Stimulated activated memory B cell treated with anti-CD40 and anti-IgM and Interleukin-4, amounts not matched to agents 10 μg/mL and 1 μg/mL and 100 μg/mL, for 72 hours (primary cell): ENCODE results near the gene FOXJ3.

Source experiments
- ATAC-seq: fragments of 150-1000 bp; cut with Tn5 transposase; 2 replicates; pipeline ENCODE4 v1.10.0; 2021
- H3K27ac Mint-ChIP-seq: one replicate; pipeline ENCODE4 v1.8.0; 2022; ENCODE audit warnings: mild to moderate bottlenecking, mixed read lengths
- H3K27me3 Mint-ChIP-seq: one replicate; pipeline ENCODE4 v1.8.0; 2022; ENCODE audit warnings: mixed read lengths
- H3K36me3 Mint-ChIP-seq: one replicate; pipeline ENCODE4 v1.8.0; 2022; ENCODE audit warnings: mixed read lengths
- H3K4me1 Mint-ChIP-seq: one replicate; pipeline ENCODE4 v1.8.0; 2022; ENCODE audit warnings: mixed read lengths
- H3K4me3 Mint-ChIP-seq: one replicate; pipeline ENCODE4 v1.8.0; 2022; ENCODE audit warnings: mild to moderate bottlenecking, moderate library complexity, mixed read lengths
- H3K9me3 Mint-ChIP-seq: one replicate; pipeline ENCODE4 v1.8.0; 2022; ENCODE audit warnings: mixed read lengths

Gene FOXJ3

DNA sequence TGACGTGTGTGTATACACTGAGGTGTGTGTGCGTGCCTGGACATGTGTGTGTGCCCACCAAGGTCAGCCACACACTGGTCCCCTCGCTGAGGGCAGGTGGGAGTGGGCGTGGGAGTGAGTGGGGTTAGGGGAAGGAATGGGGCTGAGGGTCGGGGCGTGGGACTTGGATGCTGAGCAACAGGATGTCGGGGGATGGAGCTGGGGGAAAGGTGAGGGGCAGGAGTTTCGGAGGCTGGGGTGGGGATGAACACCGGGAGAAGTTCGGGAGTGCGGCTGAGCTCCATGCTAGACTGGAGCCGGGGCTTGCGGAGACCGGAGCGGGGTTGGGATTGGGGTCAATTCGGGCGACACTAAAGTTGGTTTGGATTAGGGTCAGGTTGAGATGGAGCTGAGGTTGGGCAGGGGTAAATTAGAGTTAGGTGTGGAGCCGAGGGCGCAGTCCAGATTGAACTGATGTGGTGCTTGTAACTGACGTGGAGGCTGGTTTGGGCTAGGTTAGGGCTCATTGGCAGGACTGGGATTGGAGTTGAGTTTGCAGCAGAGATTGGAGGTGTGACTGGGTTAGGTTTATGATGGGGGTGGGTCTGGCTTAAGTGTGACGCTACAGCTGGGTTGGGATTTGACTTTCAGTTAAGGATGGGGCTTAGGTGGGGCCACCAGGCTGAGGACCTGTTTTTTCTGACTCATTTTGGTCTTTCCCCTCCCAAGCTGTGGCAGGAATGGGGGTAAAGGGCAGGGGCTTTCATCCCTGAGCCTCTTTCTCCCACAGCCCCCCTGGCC is 167.2 kb downstream of the FOXJ3 start:
- Mint-ChIP-seq H3K9me3 (no peaks in the 10 kb centered on the region), H3K4me3 (no peak overlapping the region), H3K27me3 (peaks cover 14% of the 10 kb centered on the region), H3K4me1 (no peaks in the 10 kb centered on the region), H3K27ac (no peak overlapping the region), H3K36me3 (no peaks in the 10 kb centered on the region)
- ATAC-seq, result no peak

DNA sequence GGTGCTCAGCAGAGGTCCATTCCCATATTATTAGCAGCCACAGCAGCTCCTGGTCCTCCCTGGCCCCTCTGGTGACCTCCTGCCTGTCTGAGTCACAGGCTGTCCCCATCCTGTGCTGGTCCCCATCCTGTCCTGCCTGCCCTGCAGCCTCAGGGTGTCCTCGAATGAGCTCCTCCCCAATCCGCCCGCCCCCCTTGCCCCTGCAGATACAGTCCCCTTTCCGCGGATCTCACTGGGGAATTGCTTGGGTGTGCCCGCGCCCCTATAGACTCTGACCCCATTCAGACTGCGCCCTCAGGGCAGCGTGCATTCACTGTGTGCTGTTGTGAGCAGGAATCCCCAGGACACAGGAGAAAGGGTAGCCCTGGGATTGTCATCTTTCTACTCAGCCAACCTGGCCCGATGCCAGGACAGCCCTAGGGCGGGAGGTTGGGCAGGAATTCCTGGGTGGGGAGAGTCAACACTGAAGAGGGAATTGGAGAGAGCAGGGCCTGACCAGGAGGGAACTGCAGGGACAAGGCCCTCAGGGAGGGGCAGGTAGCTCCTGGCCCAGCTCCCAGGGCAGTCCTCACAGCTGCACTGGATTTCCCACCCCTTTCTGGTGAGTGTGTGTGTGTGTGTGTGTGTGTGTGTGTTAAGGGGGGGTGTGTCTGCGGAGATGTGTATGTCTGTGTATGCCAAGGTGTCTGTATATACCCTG is 169.4 kb downstream of the FOXJ3 start:
- no peaks in the 10 kb centered on the region for H3K4me1 Mint-ChIP-seq
- peaks cover 27% of the 10 kb centered on the region for H3K27me3 Mint-ChIP-seq
- H3K4me3 Mint-ChIP-seq, result no peak overlapping the region
- H3K36me3 Mint-ChIP-seq, result peaks cover 3% of the 10 kb centered on the region
- H3K9me3 Mint-ChIP-seq, result peaks cover 8% of the 10 kb centered on the region
- ATAC-seq, result no peak
- no peak overlapping the region for H3K27ac Mint-ChIP-seq

DNA sequence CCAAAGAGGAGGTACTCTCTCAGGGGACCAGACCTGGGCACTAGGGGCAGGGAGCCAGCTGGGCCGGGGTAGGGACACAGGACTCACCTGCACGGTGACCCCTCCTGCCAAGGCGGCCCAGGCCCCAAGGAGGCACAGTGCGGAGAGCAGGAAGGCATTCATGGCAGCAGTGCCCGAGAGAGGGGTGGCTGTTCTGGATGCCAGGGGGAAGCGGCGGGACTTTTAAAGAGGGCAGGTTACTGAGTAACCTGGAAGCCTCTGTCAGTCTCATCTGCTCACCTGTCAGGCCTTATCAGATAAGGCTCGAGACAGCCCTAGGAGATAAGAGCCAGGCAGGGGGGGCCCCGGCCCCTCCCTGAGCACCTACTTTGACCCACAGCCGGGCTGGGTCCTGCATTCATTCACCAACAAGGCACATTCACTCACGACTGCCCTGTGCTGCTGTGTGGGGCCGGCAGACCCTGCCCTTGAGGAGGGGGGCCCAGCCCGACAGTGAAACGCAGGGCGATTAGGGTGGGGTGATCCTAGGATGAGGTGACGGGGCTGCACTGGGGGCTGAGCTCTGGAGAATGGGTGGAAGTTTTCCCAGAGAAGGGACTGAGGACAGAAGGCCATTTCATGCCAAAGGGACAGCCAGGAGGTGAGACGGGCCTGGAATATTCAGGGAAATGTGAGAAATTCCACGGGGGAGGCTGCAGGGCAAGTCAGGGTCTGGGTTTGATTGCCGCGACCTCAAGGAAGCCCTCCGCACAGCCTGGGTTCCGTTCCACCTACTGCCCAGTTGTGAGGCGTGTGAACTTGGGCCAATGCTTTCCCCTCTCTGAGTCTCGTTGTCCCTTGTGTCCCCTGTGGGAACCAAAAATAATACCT is 170.2 kb downstream of the FOXJ3 start, which contains the start of gene GUCA2A:
TSS of gene GUCA2A (minus strand) at position 195 of the 870 bp plus-strand sequence. CDS start at position 162, 33 bp downstream.
- H3K27ac Mint-ChIP-seq, result no peak within 1 kb of the TSS

DNA sequence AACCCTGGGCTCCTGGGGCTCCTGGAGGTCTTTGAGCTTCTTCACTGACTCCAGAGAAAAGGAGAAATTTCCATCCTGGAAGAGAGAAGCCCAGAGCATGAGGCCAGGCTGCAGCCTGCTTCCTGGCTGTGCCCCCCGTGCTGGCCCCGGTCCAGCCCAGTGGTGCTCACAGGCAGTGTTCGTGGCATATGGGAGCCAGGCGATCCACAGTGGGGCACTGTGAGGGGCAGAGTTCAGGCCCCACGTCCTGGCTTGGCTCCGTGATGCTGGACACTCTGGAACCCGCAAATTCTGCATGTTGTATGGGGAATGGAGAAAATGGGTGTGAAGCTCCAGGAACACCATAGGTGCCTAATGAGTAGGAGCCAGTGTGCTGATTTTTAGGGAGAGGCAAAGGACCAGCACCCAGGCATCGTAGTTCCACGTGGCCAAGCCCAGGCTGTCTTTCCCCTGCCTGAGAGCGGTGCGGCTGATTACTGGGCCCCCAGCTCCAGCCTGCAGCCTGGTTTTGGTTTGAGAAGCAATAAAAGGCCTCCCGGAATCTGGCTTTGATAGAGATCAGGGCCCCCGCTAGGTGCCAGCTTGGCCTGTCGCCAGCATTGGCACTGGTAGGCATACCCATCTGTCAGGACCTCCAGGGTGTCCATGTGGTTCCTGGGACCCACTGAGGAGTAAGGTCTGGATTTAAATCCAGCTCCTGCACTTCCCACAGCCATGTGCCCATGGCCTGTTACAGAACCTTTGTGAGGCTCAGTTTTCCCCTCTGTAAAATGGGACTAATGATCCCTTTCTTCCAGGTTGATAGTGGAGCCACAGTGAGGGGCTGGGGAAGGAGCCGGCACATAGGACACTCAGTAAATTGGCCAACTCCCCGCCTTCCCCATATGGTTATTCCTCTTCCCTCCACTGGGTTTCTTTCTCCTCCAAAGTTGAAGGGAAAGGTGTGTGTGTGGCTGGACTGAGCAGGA is 171.2 kb downstream of the FOXJ3 start:
- H3K27me3 Mint-ChIP-seq, result peaks cover 36% of the 10 kb centered on the region
- H3K4me1 Mint-ChIP-seq, result no peaks in the 10 kb centered on the region
- no peak overlapping the region for H3K27ac Mint-ChIP-seq
- H3K4me3 Mint-ChIP-seq, result no peak overlapping the region
- H3K36me3 Mint-ChIP-seq, result peaks cover 5% of the 10 kb centered on the region
- no peak for ATAC-seq
- H3K9me3 Mint-ChIP-seq, result peaks cover 10% of the 10 kb centered on the region

More for the DNA sequence above, 170.2 kb downstream of the FOXJ3 start, which contains the start of gene GUCA2A:
- no peak for ATAC-seq
- H3K36me3 Mint-ChIP-seq, result peaks cover 5% of the 10 kb centered on the region
- peaks cover 31% of the 10 kb centered on the region for H3K27me3 Mint-ChIP-seq
- peaks cover 10% of the 10 kb centered on the region for H3K9me3 Mint-ChIP-seq
- H3K4me3 Mint-ChIP-seq, result no peak within 1 kb of the TSS
- H3K4me1 Mint-ChIP-seq, result no peaks in the 10 kb centered on the region

DNA sequence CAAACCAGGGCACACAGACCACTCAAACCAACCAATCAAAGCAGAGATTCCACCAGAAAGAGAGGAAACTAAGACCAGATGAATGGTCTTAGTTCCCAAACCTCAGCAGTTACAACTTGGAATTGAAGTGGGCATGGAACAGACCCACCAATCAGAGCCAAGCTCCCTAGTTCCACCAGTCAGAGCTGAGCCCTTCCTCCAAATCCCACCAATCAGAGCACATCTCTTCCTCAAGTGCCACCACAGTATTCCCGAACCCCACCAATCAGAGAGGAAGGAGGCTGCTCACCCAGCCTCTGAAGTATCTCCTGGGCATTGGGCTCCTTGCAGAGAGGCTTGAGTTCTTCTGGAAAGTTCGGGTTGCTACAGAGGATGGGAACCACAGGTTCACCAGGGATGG is 171.9 kb downstream of the FOXJ3 start:
- no peak overlapping the region for H3K4me3 Mint-ChIP-seq
- H3K27me3 Mint-ChIP-seq, result peaks cover 36% of the 10 kb centered on the region
- H3K36me3 Mint-ChIP-seq, result peaks cover 5% of the 10 kb centered on the region
- H3K27ac Mint-ChIP-seq, result no peak overlapping the region
- ATAC-seq, result no peak
- no peaks in the 10 kb centered on the region for H3K4me1 Mint-ChIP-seq
- peaks cover 10% of the 10 kb centered on the region for H3K9me3 Mint-ChIP-seq

DNA sequence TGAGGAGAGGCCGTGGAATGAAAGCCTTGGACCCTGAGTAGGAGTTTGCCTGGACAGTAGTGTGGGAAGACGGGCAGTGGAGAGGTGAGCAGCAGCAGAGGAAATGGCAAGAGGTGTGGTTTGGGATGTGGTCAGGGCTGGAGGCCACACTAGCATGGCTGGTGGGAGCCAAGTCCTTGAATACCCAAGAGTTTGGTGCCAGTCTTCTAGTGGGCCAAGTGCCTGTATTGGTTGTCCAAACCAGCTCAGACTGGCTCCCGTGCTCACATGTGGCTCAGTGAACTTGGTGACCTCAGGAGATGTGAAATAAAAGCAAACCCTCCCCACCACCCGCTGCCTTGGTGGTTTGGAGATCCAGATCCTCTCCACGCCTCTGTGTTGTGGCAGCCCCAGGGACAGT is 172.9 kb downstream of the FOXJ3 start:
- peaks cover 10% of the 10 kb centered on the region for H3K9me3 Mint-ChIP-seq

DNA sequence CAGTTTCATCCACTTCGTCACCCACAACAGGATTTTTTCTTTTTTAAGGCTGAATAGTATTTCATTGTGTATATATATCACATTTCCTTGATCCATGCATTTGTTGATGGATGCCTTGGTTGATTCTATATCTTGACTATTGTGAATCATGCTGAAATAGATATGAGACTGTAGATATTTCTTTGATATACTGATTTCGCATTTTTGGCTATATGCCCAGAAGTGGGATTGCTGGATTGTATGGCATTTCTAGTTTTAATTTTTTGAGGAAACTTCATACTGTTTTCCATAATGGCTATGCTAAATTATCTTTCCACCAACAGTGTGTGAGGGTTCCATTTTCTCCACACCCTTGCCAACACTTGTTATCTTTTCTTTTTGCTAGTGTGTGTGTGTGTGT is 176.8 kb downstream of the FOXJ3 start:
- Mint-ChIP-seq H3K36me3 (peaks cover 5% of the 10 kb centered on the region), H3K27ac (no peak overlapping the region), H3K9me3 (peaks cover 10% of the 10 kb centered on the region), H3K4me3 (no peak overlapping the region), H3K4me1 (no peaks in the 10 kb centered on the region), H3K27me3 (peaks cover 48% of the 10 kb centered on the region)
- ATAC-seq, result no peak

More for the DNA sequence above, 172.9 kb downstream of the FOXJ3 start:
- H3K4me3 Mint-ChIP-seq, result no peak overlapping the region
- no peak for ATAC-seq
- H3K27ac Mint-ChIP-seq, result no peak overlapping the region
- peaks cover 5% of the 10 kb centered on the region for H3K36me3 Mint-ChIP-seq
- no peaks in the 10 kb centered on the region for H3K4me1 Mint-ChIP-seq
- peaks cover 36% of the 10 kb centered on the region for H3K27me3 Mint-ChIP-seq

DNA sequence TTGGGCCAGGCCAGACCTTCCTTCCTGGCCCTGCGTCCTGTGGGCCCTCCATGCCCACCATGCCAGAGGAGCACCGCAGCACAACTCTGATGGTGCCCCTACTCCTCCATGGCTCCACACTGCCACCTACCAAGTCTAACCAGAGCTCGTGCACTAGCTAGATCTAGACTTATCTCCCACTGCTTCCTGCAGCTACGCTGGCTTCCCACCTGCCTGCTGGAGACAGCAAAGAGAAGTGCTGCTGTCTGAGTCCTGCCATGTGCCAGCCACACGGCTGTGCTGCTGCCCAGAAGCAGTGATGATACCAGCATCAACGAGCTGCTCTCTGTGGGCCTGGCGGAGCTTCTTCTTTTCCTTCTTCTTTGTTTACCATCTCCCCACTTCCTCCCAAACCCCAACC is 177.4 kb downstream of the FOXJ3 start:
- no peaks in the 10 kb centered on the region for H3K4me1 Mint-ChIP-seq
- no peak for ATAC-seq
- H3K4me3 Mint-ChIP-seq, result no peak overlapping the region
- H3K9me3 Mint-ChIP-seq, result peaks cover 10% of the 10 kb centered on the region
- H3K36me3 Mint-ChIP-seq, result peaks cover 5% of the 10 kb centered on the region
- peaks cover 44% of the 10 kb centered on the region for H3K27me3 Mint-ChIP-seq
- H3K27ac Mint-ChIP-seq, result no peak overlapping the region

DNA sequence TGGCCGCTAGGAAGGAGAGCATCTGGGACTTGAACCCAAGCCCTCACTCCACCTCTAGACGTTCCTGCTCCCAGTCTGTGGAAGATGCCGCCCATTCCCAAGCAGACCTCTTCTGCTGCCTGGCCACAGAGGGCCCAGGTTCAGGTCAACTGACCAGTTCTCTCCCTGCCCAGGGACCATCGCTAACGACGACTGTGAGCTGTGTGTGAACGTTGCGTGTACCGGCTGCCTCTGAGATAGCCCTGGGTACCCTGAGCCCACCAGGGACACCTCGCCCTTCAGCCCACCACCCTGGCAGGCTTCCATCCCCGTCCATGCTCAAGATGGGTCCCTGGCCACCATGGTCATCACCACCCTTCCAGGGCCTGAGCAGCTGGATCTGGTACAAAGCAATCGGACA is 179.7 kb downstream of the FOXJ3 start:
- Mint-ChIP-seq H3K4me1 (no peaks in the 10 kb centered on the region), H3K27me3 (peaks cover 42% of the 10 kb centered on the region)

DNA sequence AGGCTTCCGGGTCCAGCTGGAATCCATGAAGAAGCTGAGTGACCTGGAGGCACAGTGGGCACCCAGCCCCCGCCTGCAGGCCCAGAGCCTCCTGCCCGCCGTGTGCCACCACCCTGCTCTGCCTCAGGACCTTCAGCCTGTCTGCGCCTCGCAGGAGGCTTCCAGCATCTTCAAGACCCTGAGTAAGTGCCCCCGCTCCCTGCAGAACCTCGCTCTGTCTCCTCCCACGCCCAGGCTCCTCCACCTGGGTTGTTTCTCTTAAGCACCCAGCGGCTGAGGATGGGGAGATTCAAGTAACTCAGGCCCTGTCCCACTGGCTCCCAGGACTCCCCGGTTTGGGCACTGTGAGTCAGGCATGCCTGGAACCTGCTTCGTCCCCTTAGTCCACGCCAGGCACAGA is 180.3 kb downstream of the FOXJ3 start:
- Mint-ChIP-seq H3K4me3 (no peak overlapping the region), H3K27me3 (peaks cover 43% of the 10 kb centered on the region), H3K36me3 (no peaks in the 10 kb centered on the region), H3K9me3 (no peaks in the 10 kb centered on the region), H3K4me1 (no peaks in the 10 kb centered on the region), H3K27ac (no peak overlapping the region)
- no peak for ATAC-seq

More for the DNA sequence above, 179.7 kb downstream of the FOXJ3 start:
- no peak for ATAC-seq
- Mint-ChIP-seq H3K36me3 (no peaks in the 10 kb centered on the region), H3K4me3 (no peak overlapping the region), H3K27ac (no peak overlapping the region), H3K9me3 (no peaks in the 10 kb centered on the region)

DNA sequence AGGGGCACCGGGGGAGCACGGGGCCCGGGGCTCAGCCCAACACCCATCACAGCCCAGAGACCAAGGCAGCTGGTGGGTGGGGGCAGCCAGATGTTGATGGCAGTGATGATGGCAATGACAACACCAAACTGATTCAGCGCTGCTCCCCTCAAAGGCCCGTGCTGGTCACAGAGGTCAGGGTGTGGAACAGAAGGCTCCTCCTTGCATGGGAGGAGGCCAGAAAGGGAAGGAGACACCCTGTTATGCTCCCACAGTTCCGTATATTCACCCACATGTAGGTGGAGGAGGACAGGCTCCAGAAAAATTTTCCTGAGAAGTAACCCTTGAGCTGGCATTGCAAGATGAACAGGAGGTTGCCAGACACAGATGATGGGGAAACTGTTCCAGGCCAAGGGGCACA is 181.4 kb downstream of the FOXJ3 start:
- ATAC-seq, result no peak
- no peaks in the 10 kb centered on the region for H3K9me3 Mint-ChIP-seq
- no peaks in the 10 kb centered on the region for H3K36me3 Mint-ChIP-seq
- H3K4me1 Mint-ChIP-seq, result no peaks in the 10 kb centered on the region
- peaks cover 41% of the 10 kb centered on the region for H3K27me3 Mint-ChIP-seq
- H3K4me3 Mint-ChIP-seq, result no peak overlapping the region
- H3K27ac Mint-ChIP-seq, result no peak overlapping the region

DNA sequence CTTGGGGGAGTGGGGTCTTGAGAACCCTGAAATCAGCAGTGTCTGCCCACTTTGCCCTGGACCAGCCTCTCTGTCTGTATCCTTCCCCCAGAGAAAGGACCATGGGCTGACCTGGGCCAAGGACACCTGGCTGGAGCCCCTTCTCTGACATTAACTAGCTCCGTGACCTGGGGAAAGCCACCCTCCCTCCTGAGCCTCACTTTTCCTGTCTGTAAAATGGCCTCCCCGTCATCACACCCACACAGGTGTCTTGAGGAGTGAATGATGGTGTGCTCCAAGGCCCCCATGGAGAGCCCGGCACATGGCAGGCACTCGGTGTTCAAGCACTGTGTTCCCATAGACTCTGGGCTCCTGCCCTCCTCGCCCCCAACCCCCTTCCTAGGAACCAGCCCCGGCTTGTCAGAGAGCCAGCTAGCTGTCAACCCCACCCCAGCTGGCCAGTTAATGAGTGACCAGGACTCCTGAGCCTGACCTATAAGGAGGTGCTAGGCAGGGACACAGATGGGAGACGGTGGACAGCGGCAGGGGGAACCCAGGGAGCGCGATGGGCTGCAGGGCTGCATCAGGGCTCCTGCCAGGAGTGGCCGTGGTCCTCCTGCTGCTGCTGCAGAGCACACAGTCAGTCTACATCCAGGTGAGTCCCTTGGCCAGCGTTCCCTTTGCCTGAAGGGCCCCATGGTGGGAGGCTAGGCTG is 182.0 kb downstream of the FOXJ3 start, which contains the start of gene GUCA2B:
TSS of gene GUCA2B (plus strand) at position 504 of the 694 bp plus-strand sequence. CDS start at position 545, 41 bp downstream.
- H3K27ac Mint-ChIP-seq, result no peak within 1 kb of the TSS
- H3K36me3 Mint-ChIP-seq, result no peaks in the 10 kb centered on the region
- H3K27me3 Mint-ChIP-seq, result peaks cover 41% of the 10 kb centered on the region
- no peak for ATAC-seq
- no peaks in the 10 kb centered on the region for H3K9me3 Mint-ChIP-seq
- no peak within 1 kb of the TSS for H3K4me3 Mint-ChIP-seq
- no peaks in the 10 kb centered on the region for H3K4me1 Mint-ChIP-seq

DNA sequence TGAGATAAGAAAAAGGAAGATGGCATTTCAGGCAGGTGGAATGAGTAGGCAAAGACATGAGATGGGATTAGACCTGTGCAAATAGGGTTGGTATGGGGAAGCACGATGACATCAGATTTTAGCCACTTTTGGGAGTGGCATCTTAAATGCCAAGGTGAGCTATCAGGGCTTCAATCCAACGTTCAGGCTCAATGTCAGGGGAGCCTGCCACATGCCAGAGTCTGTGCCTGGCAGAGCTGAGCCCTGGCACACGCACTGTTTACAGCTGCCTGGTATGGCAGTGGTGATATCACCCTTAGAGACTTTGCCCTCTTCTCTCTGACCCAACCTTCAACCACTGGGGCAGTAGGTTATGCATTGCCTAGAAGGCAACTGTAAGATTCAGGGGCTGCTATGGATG is 182.9 kb downstream of the FOXJ3 start:
- Mint-ChIP-seq H3K27me3 (peaks cover 41% of the 10 kb centered on the region), H3K9me3 (no peaks in the 10 kb centered on the region), H3K4me3 (no peak overlapping the region), H3K4me1 (no peaks in the 10 kb centered on the region), H3K36me3 (no peaks in the 10 kb centered on the region), H3K27ac (no peak overlapping the region)
- no peak for ATAC-seq

DNA sequence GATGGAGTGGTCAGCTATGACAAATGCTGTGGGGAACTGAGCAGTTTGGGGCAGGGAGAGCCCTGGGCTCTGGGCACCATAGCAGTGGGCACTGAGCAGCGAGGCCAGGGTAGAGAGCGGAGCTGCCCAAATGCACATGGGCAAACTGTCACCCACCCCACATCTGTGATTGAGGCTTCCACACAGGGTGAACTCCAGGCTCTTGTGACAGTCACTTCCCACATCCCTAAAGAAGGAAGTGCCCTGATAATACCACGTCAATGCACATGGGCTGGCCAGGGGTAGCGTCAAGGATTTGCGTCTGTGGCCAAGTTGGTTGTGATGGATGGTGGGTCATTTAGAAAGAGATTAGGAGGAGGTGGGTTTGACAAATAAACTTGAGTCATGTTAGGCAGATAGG is 184.4 kb downstream of the FOXJ3 start:
- H3K9me3 Mint-ChIP-seq, result no peaks in the 10 kb centered on the region
- peaks cover 36% of the 10 kb centered on the region for H3K27me3 Mint-ChIP-seq
- H3K4me1 Mint-ChIP-seq, result no peaks in the 10 kb centered on the region
- no peaks in the 10 kb centered on the region for H3K36me3 Mint-ChIP-seq
- no peak overlapping the region for H3K4me3 Mint-ChIP-seq
- ATAC-seq, result no peak
- no peak overlapping the region for H3K27ac Mint-ChIP-seq
